NOMO-1 treated with dmso at 0.1 percent for 144 hours (cell line): Measurements from ENCODE around the gene ARMH2.

ENCODE experiments used
- DNase-seq: peaks from one replicate; lab custom pipeline; 2025; ENCODE audit not compliant: unreplicated experiment; lab: John Stamatoyannopoulos, UW

The ARMH2 gene

DNA sequence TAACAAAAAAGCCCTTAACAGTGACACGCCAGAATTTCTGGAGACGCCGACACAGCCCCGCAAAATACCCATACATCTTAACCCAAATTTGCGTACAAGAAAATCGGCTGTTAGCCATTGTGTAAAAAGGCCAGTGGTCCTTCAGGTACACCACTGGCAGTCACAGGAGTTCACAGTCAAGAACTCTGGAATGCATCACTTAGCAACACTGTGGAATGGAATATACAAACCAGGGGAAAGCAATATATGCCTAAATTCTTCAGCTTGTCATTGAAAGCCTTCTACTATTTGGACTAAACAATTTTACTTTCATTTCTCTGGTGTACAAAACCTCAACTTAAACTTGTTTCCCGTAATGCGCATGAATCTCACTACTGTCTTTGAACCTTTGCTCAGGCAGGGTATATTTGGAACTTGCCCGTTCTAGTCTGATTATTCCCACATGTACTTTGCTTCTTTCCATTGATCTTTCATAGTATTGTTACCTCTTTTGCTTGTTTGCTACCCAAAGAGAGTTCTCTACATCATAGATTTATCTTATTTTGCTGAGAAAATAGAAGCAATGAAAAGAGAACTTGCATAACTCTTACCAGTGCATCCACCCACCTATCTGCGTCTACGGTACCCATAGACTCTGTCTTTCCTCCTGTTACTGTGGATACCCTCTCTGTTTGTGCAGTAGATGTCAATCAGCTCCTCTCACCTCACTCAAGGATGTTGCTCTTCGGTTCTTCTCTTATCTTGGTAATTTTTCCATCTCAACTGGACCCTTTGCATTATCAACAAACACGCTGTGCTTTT is at the start of gene ARMH2:
Gene ARMH2 (minus strand): TSS at position 178 of the 801 bp plus-strand sequence. CDS start 60 bp downstream, at position 118.
- no peak for DNase-seq

DNA sequence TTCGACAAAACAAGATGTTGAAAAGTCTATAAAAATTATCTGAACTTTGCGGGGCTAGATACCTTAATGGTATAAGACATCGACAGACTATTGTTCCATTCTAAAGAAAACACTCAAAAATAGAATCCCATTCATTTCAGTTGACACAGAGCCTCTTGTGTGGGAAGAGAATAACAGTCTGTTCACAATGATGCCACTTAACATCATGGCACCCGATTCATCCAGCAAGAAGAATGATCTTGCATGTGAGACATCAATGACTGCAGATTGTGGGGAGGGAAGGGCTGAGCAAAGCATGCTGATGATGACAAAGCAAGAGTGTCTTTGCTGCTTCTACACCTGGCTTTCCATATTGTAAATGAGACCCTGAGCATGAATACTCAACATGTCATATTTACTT is 49.7 kb upstream of the ARMH2 start:
- DNase-seq = no peak

DNA sequence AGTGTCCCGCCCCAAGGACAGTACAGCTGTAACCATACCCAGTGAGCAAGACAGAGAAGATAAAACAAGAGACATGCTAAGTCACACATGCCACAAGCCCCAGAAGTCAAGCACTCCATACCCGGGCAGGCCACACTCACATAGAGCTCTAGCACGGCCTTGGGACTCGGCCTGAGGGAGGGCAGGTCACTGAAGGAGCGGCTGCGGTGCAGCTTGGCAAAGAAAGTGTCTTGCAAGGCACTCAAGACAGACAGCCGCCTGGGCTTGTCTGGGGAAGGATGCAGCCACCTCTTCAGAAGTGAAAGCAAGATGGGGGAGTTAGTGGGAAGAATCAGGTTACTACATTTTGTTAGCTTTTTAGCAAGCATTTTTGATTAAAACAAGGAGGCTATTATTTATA is 48.7 kb upstream of the ARMH2 start:
- no peak for DNase-seq

DNA sequence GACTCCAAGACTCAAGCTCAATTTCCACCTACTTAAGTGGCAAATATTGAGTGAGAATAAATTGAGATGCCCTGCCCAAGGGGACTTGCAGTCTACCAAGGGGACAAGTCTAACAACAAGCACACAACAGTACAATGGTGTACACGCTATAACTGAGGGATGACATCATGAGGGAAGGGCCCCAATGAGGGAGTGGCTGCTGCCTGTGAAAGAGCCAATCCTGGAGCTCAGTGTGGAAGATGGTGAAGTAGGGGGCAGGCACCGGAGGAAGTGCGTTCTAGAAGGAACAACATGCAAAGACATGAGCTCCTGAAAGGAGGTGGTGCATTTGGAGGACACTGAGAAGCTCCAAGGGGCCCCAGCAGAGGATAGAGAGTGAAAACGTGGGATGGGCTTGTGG is 46.9 kb upstream of the ARMH2 start:
- DNase-seq = no peak

DNA sequence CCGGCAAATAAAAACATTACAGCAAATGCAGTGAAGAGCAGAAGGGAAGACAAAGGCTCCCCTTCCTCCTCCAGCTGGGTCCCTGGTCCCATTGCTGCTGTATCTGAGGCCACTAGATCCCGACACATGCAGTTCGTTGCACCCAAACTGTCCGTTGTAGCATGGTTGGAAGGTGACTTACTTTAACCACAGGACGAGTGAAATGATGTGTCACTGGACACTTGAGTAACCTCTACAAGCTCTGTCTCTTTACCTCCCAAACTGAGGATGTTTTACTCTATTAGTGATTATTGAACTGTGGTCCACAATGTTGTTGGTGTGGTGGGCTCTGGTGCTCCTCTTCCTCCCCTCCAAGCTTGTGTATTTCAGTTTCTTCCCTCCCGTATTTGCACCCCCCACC is 46.2 kb upstream of the ARMH2 start:
- no peak for DNase-seq

DNA sequence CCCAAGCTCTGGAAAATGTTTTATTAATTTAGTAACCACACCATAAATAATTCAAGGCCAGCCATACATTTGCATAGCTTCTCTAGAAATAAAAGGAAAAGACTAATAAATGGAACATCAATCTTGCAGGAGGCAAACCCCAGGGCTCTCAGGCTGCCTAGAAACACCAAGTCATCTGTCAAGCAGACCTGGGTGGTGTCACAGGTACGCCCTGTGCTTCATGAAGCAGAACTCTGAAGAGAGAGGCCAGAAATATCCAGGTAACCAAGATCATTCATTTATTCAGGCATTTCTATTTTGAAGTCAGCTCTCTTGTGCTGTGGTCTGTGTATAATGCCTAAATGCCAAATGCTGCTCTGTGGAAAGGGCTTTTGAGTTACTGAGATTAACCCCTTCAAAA is 45.3 kb upstream of the ARMH2 start:
- DNase-seq = no peak

DNA sequence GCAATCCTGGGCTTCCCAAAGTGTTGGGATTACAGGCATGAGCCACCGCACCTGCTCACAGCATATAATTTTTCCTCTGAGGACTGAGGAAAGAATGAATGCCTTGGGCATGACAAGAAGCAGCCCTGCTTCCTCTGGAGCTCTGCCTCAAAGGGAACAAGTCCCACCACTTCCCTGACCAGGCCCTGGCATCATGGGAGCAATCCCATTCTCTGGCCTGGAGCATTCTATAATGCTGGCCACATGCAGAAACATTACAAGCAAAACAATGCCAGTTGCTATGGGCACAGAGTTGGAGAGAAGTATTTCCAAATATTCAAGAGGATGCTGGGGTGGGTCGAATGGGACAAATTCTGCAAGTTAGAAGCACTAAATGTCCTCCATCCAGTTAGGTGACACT is 41.5 kb upstream of the ARMH2 start:
- no peak for DNase-seq

DNA sequence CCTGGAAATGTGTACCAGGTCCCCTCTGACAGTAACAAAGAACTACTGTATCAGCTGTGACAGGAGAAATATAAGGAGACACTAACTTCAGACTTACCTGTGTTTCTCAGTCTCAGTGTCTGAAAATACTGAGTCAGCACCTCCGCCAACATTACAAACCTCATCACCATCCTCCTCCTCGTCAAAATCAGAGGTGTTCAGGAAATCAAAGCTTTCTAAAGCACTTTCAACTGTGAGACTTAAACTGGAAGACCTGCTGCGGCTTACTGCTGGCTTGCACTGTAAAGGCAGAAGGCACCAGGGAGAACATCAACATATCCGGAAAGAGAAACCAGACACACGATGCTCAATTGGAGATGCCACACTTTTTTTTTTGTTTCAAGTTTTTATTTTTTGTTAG is 40.3 kb upstream of the ARMH2 start:
- DNase-seq = no peak

DNA sequence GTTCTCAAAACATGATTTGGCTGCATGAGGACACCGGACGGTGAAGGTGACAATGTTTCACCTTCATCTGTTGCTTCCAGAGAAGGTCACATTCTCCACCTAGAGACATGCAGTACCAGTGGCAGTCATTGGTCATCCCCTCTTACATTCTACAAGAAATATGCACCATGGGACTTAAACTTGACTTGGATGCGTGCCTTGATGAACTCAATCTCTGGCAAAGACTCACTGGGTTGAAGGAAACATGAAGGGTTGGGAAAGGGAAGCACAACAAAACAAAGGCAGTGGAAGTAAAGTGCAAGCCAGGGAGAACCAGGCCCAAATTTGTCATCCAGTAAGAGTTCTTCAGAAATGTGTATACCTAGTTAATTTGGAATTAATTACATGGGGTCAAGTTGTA is 39.4 kb upstream of the ARMH2 start:
- DNase-seq = no peak

DNA sequence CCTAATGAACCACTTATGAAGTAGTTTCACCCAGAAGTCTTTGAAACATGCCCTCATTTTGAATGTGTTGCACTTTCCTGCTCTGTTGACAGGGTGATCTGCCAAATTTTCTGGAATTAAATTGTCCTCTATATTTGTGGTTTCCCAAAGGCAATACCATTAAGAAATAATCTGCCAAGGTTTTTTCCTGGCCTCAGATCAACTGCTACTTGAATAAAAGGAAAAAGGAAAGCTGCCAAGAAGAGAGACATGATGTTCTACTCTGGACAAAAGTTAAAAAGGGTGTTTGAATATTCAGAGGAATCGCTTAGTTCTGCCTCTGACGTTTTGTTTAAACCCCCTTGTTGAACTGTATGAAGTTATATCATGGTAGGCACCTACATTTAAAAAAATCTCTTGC is 37.4 kb upstream of the ARMH2 start:
- no peak for DNase-seq

DNA sequence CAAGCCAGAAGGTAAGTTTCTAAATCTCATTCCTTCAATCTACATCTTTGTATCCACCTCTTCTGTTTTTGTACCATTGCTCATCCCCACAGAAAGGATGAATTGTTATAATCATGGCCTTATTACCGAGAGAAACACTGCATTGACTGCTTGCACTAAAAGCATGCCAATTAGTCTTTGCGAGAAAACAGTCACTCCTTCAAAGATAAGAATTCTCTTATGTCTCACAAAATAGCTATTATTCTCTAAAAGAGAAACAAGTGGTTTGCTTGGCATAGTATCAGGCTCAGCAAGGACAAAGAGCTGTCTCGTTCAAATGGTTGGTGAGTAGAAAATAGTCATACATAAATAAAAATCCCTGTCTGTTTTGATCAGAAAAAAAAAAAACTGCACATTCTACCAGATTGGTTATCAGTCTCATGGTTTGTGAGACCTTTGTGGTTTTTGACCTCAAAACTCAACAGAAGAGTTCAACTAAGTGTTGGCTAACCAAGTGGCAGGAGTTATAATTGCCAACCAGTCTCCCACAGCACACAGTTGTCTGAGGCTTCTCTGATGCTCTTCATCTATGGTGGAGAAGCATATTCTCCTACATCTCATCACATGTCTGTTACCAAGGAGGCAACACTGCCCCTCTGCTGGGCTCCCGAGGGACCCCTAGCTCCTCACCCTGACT is 35.1 kb upstream of the ARMH2 start:
- no peak for DNase-seq

DNA sequence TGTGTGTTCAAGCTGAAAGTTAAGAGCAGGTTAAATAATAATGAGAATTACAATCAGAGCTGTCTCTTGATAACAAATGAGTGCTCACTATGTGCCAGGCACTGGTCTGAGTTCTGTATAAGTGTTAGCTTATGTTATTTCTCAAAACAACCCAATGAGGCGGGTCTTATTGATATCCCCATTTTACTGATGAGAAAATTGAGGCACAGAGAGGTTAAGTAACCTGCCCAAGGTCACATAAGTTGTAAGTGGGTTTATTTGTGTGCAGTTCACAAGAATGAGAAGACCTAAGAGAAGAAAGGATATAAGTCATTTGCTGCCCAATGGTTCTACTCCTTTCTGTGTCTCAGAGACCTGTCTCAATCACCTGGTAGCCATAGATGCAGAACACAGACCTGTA is 34.1 kb upstream of the ARMH2 start:
- DNase-seq = no peak

DNA sequence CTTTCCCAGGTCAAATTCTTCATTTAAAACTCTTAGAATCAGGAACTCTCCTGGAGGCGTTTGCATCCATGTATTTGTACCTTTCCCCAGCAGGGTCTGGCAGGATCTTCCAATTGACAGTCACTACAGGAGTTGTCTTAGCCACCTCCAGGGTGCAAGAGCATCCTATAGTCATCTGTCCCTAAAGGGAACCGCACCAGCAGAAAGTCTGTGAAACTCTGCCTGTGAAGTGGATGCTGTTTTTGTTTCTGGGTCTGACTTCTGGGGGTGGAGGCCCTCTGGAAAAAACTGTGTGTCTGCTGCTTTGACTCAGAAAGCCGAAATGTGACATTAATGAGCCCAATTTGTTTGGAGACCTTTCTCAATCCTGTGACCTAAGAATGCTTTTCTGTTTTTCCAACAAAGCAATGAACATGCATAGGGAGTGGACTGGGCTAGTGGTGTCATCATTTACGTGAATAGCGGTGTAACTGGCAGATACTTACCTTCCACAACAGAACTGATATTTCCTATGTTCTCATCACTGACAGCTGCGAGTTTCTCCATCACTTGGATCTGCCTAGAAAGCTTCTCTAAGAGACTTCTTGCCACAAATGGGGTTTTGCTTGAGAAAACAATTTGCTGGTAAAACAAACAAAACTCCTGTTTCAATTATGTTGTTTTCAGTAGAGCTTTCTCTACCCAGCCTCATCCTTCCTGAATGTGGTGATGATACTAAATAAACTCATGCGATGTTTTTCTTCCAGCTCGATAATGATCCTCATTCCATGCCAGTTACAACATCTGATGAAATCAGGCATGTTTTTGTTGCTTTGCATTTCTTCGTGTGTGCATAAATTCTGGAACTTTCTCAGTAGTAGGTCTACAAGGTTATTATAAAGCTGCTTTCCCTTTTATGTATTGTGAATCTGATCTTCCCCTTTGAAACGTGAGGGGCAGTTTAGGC is 33.3 kb upstream of the ARMH2 start:
- no peak for DNase-seq

DNA sequence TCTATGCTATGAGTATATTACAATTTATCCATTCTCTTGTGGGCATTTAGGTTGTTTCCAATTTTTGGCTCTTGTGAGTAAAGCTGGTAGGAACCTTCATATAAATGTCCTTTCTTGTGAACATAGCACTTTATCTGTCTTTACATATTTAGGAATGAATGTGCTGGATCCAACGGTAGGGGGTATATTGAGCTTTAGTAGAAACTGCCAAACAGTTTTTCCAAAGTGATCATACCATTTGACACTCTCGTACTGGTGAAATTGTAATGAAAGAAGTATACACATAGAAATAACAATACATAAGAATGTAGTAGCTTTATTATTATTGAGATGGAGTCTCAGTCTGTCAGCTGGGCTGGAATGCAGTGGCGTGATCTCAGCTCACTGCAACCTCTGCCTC is 30.9 kb upstream of the ARMH2 start:
- no peak for DNase-seq

DNA sequence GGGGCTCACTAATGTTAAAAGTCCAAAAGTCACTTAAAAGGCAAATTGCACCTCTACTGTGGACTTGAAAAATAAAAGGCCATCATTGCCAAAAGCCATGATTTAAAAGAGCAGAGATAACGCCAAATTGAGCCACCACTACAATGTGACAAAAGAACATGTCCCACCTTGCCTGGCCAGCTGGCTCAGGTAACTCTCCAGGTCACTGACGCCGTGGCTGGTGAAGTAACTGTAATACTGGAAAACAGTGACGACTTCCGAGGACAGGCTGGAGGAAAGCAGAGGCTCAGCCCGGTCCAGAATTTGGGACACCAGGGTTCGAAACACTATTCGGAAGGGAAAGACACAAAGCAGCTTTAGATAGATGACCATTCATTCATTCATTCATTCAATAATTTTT is 29.3 kb upstream of the ARMH2 start:
- DNase-seq = no peak

DNA sequence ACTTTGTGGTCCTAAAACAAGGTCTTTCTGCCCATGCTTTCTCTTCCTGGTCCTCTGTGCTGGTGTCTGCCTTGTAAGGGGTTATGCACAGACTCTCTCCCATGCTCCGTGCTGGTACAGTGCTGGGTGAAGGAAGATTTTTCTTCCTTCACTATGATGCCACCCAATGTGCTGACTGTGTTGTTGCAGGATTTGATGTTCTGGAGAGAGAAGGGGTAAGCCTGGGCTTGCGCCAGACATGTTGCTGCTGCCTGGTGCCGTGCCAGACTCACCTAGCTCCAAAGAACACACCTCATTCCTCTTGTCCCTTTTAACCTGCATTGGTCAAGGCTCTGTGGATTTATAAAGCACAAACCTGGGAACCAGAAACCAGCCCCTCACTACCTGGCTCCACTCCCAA is 28.4 kb upstream of the ARMH2 start:
- no peak for DNase-seq

DNA sequence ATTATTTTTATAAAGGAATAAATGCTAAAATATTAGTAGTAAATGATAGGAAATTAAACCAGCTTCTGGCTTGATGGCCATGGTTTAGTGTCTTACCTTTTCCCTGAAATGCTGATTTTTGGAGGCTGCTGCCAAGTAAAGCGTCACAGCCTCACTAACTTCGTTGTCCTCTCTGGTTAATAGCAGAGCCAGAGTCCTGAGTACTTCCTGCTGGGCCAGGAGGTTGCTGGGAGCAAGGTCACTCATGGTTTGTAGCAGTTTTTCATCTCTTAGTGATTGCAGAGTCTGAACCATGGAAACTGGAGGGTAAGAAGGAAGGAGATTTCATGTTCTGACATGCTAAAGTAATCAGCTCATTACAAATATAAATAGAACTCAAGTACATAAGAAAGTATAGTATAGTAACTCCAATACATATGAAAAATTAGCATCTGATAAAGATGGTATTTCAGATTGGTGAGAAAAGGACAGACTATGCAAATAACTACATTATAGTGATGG is 26.5 kb upstream of the ARMH2 start:
- DNase-seq = no peak

DNA sequence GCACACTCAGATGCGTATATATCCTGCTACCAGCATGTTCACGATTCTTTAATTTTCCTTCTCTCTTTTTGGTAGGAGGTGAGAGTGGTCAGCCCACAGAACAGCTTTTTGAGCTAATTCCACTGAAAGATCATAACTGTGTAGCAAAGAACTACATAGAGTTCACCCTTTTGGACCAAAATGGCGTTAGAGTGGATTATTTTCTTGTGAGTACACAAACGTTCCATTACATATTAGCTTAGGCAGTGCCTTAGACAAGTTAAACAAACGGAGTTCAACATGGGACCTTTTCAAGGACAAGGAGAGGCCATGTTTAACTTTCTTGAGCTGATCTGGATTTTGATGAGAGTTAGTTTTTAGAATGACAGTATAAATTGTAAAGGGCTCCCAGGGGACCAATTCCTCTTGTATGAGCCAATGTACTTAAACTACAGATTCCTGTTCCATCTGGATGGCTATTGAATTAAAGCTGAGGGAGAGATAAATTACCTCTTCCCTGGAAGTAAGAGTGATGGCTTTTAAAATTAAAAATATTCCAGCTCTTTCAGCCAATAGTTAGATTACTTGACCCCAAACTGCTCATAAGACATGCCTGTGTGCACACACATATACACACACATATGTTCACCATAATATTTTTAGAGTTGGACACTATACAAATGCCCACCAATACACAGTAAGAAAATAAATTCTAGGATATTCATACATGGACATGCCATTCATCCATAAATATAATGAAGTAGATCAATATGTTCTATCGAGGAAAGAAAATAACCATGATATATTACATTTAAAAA is 25.6 kb upstream of the ARMH2 start:
- no peak for DNase-seq

DNA sequence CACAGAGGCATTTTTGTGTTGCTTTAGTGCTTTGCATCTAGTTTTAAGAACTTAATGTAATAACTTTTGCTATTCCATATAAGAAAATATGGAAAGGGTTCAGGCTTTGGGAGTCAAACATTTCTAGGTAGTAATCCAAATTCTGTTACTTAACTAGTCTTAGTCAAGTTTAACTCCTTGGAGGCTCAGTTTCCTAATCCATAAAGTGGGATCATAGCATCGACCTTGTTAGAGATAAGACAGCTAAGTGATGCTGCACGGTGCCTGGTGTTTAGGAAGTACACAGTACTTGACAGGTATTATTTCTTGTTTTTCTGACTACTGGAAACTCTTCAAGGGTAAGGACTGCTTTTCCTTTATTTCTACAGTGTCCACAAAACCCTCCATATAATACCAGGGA is 24.5 kb upstream of the ARMH2 start:
- no peak for DNase-seq

DNA sequence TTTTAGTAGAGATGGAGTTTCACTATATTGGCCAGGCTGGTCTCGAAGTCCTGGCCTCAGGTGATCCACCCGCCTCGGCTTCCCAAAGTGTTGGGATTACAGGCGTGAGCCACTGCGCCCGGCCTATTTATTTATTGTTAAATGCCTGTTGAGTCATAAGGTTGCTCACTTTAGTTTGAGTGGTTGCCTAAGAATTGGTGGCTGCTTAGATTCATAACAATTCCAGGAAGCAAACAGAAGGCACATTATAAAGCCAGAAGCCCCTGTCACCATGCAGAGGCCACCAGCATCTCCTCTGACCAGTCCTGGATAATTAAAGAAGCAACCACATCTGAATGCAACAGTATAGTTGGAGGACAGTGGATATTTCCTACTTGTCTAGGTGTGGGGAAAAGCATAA is 24.0 kb upstream of the ARMH2 start:
- DNase-seq = no peak
